ENCODE measurements around the gene INAFM2. TPM values are rescaled to one million over a fixed set of nuclear protein-coding genes. Genes with fewer than 3 reads are reported as not detected.
A peak's percentile ranks its signal among the peaks of the same experiment; 100 is the strongest.

The INAFM2 gene
- total RNA-seq, 4 donors from 2014 or later: 39.0 to 41.3 (median 40.7) TPM

- no peaks in the 10 kb centered on the region for H3K27me3 ChIP-seq
- peaks cover 10 to 16% (median 13%) of the 10 kb centered on the region in 4 donors for H3K4me1 ChIP-seq
- 98% methylated on average over 5 of the region's 5 CpGs for WGBS
- no peaks in the 10 kb centered on the region for H3K36me3 ChIP-seq
- TF ChIP-seq POLR2A (IDR thresholded peaks at IDR 0.05; ENCODE audit: low read depth) (no peak), POLR2AphosphoS5 (IDR thresholded peaks at IDR 0.05) (no peak), EP300 (IDR thresholded peaks at IDR 0.05) (no peak), CTCF (IDR thresholded peaks at IDR 0.05) (no peak)
- H3K27ac ChIP-seq (replicated peaks in 1 of 4): no peak overlapping the region
- H3K9me3 ChIP-seq: no peaks in the 10 kb centered on the region
- no peak overlapping the region for H3K4me3 ChIP-seq
- intact Hi-C loops (cut with DNase I): no loop called here
- DNase-seq (ENCODE audit: extremely low spot score): no peak
These were observed 25.7 kb downstream of the INAFM2 start for GRCh38 chr15:40349163-40349562.

GRCh38 chr15:40352281-40352901, 28.9 kb downstream of the INAFM2 start:
- 85% methylated on average over 5 of the region's 7 CpGs for whole genome bisulfite sequencing
- intact Hi-C loops (cut with DNase I): loop anchor here (5.0 kb wide), 1 partner anchor 70 kb away; no protein-coding TSS in a partner anchor
- H3K4me3 ChIP-seq: no peak overlapping the region
- TF ChIP-seq POLR2A (IDR thresholded peaks at IDR 0.05; ENCODE audit: low read depth) (no peak), CTCF (IDR thresholded peaks at IDR 0.05) (no peak), EP300 (IDR thresholded peaks at IDR 0.05) (no peak), POLR2AphosphoS5 (IDR thresholded peaks at IDR 0.05) (no peak)
- peaks cover 5 to 14% (median 11%) of the 10 kb centered on the region in 4 donors for H3K4me1 ChIP-seq
- H3K36me3 ChIP-seq: no peaks in the 10 kb centered on the region
- no peaks in the 10 kb centered on the region for H3K9me3 ChIP-seq
- no peak for DNase-seq (ENCODE audit: extremely low spot score)
- H3K27ac ChIP-seq (replicated peaks in 1 of 4): no peak overlapping the region
- no peaks in the 10 kb centered on the region for H3K27me3 ChIP-seq

- no peaks in the 10 kb centered on the region for H3K9me3 ChIP-seq
- 86% methylated on average over 5 of the region's 5 CpGs for whole genome bisulfite sequencing
- no peaks in the 10 kb centered on the region for H3K36me3 ChIP-seq
- DNase-seq (ENCODE audit: extremely low spot score): no peak
- H3K4me3 ChIP-seq: no peak overlapping the region
- TF ChIP-seq EP300 (IDR thresholded peaks at IDR 0.05) (no peak), POLR2AphosphoS5 (IDR thresholded peaks at IDR 0.05) (no peak), POLR2A (IDR thresholded peaks at IDR 0.05; ENCODE audit: low read depth) (no peak), CTCF (IDR thresholded peaks at IDR 0.05) (no peak)
- peaks cover 0 to 4% (median 0%) of the 10 kb centered on the region in 4 donors for H3K27me3 ChIP-seq
- no peak overlapping the region for H3K27ac ChIP-seq (replicated peaks in 1 of 4)
- peaks cover 14 to 25% (median 23%) of the 10 kb centered on the region in 4 donors for H3K4me1 ChIP-seq
- intact Hi-C loops (cut with DNase I): loop anchor here (5.0 kb wide), 1 partner anchor 69 kb away; no protein-coding TSS in a partner anchor
These were observed 30.2 kb downstream of the INAFM2 start for GRCh38 chr15:40353697-40354096.

- no peak for DNase-seq (ENCODE audit: extremely low spot score)
- TF ChIP-seq EP300 (IDR thresholded peaks at IDR 0.05) (no peak), CTCF (IDR thresholded peaks at IDR 0.05) (peak; percentile 42 to 50 (median 42))
- 38% methylated on average over 8 of the region's 9 CpGs for WGBS
- H3K36me3 ChIP-seq: no peaks in the 10 kb centered on the region
- H3K27ac ChIP-seq (replicated peaks in 1 of 4): no peak overlapping the region
- intact Hi-C loops (cut with DNase I): loop anchor here (5.0 kb wide), 1 partner anchor 68 kb away; no protein-coding TSS in a partner anchor
- H3K27me3 ChIP-seq: peaks cover 0 to 12% (median 0%) of the 10 kb centered on the region in 4 donors
- H3K9me3 ChIP-seq: no peaks in the 10 kb centered on the region
- peaks cover 15 to 29% (median 28%) of the 10 kb centered on the region in 4 donors for H3K4me1 ChIP-seq
- H3K4me3 ChIP-seq: no peak overlapping the region
These were observed 31.1 kb downstream of the INAFM2 start for GRCh38 chr15:40354408-40355171.

Measured in esophagus muscularis mucosa (tissue), 4 donors.